Chondrocyte (in vitro differentiated cells): ENCODE results near the gene FNDC3A. TPM values are rescaled to one million over a fixed set of nuclear protein-coding genes. Genes with fewer than 3 reads are reported as not detected.
A peak's percentile ranks its signal among the peaks of the same experiment; 100 is the strongest.

ENCODE experiments used
- DNase-seq: peaks from one replicate; pipeline ENCODE4 v3.0.0; 2021; ENCODE audit warnings: mixed read lengths, low spot score
- H3K27ac Mint-ChIP-seq: one replicate; pipeline ENCODE4 v1.8.0; 2021; ENCODE audit warnings: mild to moderate bottlenecking, moderate library complexity, mixed read lengths; ENCODE audit not compliant: unreplicated experiment
- H3K27me3 Mint-ChIP-seq: 2 replicates; pipeline ENCODE4 v1.8.0; 2021; ENCODE audit warnings: low read depth, mixed read lengths
- H3K36me3 Mint-ChIP-seq: 2 replicates; pipeline ENCODE4 v1.8.0; 2021; ENCODE audit warnings: low read depth, mixed read lengths
- H3K4me1 Mint-ChIP-seq: 2 replicates; pipeline ENCODE4 v1.8.0; 2021; ENCODE audit warnings: low read depth, mild to moderate bottlenecking, mixed read lengths
- H3K4me3 Mint-ChIP-seq: one replicate; pipeline ENCODE4 v1.8.0; 2021; ENCODE audit warnings: mild to moderate bottlenecking, moderate library complexity, mixed read lengths; ENCODE audit not compliant: unreplicated experiment
- H3K9me3 Mint-ChIP-seq: 2 replicates; pipeline ENCODE4 v1.8.0; 2021; ENCODE audit warnings: low read depth, mixed read lengths
- total RNA-seq: library from RNA; stranded (reverse); gene quantifications from 3 replicates; pipeline ENCODE4 v1.2.1, GENCODE V29; 2021
- TF ChIP-seq, protein P1 (sequence below): fragments of 200-600 bp; sonication (generic); IDR thresholded peaks from 2 replicates; pipeline ENCODE4 v1.5.0; 2021; ENCODE audit warnings: antibody characterized with exemption, mild to moderate bottlenecking, moderate library complexity

Gene FNDC3A
- total RNA-seq, 1 donor from 2014 or later: 34.3 TPM

DNA sequence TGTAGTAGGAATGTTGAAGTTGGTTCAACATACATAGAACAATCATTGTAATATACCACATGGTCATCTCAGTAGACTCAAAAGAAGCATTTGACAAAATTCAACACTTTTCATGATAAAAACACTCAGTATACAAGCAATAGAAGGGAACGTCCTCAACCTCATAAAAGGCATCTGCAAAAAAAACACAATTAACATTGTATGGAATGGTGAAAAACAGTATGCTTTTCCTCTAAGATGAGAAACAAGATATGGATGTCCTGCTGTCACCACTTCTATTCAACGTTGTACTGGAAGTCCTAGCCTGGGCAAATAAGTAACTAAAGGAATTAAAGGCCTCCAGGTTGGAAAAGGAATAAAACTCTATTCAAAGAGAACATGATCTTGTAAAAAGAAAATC lies 54.5 kb downstream of the FNDC3A start:
- TF ChIP-seq, protein P1, sequence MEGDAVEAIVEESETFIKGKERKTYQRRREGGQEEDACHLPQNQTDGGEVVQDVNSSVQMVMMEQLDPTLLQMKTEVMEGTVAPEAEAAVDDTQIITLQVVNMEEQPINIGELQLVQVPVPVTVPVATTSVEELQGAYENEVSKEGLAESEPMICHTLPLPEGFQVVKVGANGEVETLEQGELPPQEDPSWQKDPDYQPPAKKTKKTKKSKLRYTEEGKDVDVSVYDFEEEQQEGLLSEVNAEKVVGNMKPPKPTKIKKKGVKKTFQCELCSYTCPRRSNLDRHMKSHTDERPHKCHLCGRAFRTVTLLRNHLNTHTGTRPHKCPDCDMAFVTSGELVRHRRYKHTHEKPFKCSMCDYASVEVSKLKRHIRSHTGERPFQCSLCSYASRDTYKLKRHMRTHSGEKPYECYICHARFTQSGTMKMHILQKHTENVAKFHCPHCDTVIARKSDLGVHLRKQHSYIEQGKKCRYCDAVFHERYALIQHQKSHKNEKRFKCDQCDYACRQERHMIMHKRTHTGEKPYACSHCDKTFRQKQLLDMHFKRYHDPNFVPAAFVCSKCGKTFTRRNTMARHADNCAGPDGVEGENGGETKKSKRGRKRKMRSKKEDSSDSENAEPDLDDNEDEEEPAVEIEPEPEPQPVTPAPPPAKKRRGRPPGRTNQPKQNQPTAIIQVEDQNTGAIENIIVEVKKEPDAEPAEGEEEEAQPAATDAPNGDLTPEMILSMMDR: no peak
- H3K27me3 Mint-ChIP-seq: no peaks in the 10 kb centered on the region
- no peak overlapping the region for H3K27ac Mint-ChIP-seq
- no peak for DNase-seq
- H3K36me3 Mint-ChIP-seq: peaks cover 9% of the 10 kb centered on the region
- H3K4me3 Mint-ChIP-seq: no peak overlapping the region
- H3K4me1 Mint-ChIP-seq: peaks cover 12% of the 10 kb centered on the region
- peaks cover 10% of the 10 kb centered on the region for H3K9me3 Mint-ChIP-seq

DNA sequence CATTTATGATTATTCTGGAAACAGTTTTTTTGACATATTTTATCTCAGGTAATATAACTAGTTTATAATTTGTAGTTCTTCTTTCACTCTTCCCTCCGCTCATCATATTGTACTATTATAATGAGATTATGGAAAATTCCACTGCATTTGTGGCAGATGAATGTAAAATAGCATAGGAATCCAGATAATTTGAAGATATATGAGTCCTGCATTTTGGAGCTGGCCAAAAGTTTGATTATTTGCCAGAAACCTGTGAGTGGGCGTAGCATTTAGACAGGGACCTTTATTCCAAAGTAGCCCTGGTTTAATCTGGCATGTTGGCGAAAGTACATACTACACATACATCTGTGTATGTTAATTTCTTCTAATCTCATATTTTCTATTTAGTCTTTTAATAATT lies 65.2 kb downstream of the FNDC3A start:
- peaks cover 3% of the 10 kb centered on the region for H3K36me3 Mint-ChIP-seq
- H3K27ac Mint-ChIP-seq: no peak overlapping the region
- H3K27me3 Mint-ChIP-seq: no peaks in the 10 kb centered on the region
- H3K9me3 Mint-ChIP-seq: no peaks in the 10 kb centered on the region
- TF ChIP-seq, protein P1: no peak
- no peak overlapping the region for H3K4me3 Mint-ChIP-seq
- no peak for DNase-seq
- H3K4me1 Mint-ChIP-seq: peaks cover 3% of the 10 kb centered on the region

DNA sequence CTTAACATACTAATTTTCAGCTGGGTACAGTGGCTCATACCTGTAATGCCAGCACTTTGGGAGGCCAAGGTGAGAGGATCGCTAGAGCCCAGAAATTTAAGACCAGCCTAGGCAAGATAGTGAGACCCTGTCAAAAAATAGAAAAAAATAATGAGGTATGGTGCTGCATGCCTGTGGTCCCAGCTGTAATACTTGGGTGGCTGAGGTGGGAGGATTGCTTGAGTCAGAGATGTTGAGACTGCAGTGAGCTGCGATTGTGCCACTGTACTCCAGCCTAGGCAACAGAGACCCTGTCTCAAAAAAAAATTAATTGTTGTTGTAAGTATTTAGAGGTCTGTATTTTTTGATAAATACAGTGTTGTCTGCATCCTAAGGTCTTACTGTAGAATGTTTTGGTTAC lies 66.8 kb downstream of the FNDC3A start:
- Mint-ChIP-seq H3K27me3 (no peaks in the 10 kb centered on the region), H3K4me3 (no peak overlapping the region), H3K4me1 (peaks cover 14% of the 10 kb centered on the region), H3K9me3 (no peaks in the 10 kb centered on the region), H3K27ac (peak overlapping the region; percentile 1), H3K36me3 (peaks cover 3% of the 10 kb centered on the region)
- TF ChIP-seq, protein P1: no peak
- DNase-seq: no peak

DNA sequence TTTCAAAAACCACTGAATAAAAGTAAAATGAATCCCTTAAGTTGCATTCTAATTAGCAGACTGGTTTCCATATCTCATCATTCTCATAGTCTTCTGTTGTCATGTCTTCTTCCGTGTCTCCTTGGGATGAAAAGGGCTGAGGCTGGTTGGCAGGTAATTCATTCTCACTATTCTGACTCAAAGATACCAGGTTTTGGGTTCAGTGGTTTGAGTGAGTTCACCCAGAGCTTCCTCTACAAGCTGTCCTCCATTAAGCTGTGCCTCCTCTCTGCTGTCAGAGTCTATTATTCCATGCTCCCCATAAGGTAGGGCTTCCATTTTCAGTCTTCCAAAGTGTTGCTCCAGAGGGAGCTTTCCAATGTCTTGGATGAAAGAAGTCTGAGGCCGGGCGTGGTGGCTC lies 68.3 kb downstream of the FNDC3A start:
- H3K36me3 Mint-ChIP-seq: peaks cover 3% of the 10 kb centered on the region
- peaks cover 5% of the 10 kb centered on the region for H3K9me3 Mint-ChIP-seq
- no peak overlapping the region for H3K27ac Mint-ChIP-seq
- no peaks in the 10 kb centered on the region for H3K27me3 Mint-ChIP-seq
- H3K4me3 Mint-ChIP-seq: no peak overlapping the region
- no peak for DNase-seq
- TF ChIP-seq, protein P1: no peak
- peaks cover 14% of the 10 kb centered on the region for H3K4me1 Mint-ChIP-seq

DNA sequence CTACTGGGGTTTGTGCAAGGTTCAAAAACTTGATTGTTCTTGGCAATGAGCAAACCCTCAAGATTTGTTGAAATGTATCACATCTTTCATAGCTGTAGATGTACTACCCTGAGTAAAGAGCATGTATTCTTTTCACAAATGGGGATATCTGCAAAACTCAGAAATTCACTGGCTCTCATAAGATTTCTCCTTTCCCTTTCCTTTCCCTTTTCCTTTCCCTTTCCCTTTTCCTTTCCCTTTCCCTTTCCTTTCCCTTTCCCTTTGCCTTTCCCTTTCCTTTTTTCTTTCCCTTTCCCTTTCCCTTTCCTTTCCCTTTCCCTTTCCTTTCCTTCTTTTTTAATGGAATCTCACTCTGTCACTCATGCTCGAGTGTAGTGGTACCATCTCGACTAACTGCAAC lies 69.1 kb downstream of the FNDC3A start:
- Mint-ChIP-seq H3K27me3 (no peaks in the 10 kb centered on the region), H3K4me1 (peaks cover 14% of the 10 kb centered on the region), H3K27ac (no peak overlapping the region), H3K4me3 (no peak overlapping the region), H3K9me3 (peaks cover 10% of the 10 kb centered on the region), H3K36me3 (peaks cover 3% of the 10 kb centered on the region)
- DNase-seq: no peak
- TF ChIP-seq, protein P1: no peak
